Panc1 (cell line): ENCODE data around the gene ADGRB3. TPM values are rescaled to one million over a fixed set of nuclear protein-coding genes. Genes with fewer than 3 reads are reported as not detected.

Experiments used
- ATAC-seq: fragments of 200-7000 bp; cut with Tn5 transposase; 2 replicates; pipeline ENCODE4 v1.9.1; 2020; ENCODE audit warnings: mild to moderate bottlenecking, moderate library complexity
- BruUV-seq: library from RNA; stranded (reverse); fragments of 400-500 nt; replicated peaks from 2 replicates; lab custom pipeline; 2021; lab: Mats Ljungman, UMichigan
- CTCF ChIA-PET: fragments of 300-600 bp; sonication (Branson Sonifier 250); formaldehyde crosslinking; loops from one replicate; lab custom pipeline; 2022; ENCODE audit warnings: antibody characterized with exemption; lab: Charles Lee
- POLR2A ChIA-PET: fragments of 300-600 bp; sonication (Branson Sonifier 250); formaldehyde crosslinking; loops from one replicate; lab custom pipeline; 2022; ENCODE audit warnings: antibody characterized with exemption; lab: Charles Lee
- DNase-seq: peaks from one replicate; pipeline ENCODE4 v3.0.0-alpha.2; 2010; ENCODE audit warnings: low read depth, low spot score
- H3K27ac ChIP-seq: 2 replicates; pipeline ENCODE4 v1.5.1; 2011; ENCODE audit warnings: mild to moderate bottlenecking, low read length, inconsistent platforms
- H3K27me3 ChIP-seq: fragments of 200-500 bp; sonication (Bioruptor generic); 2 replicates; pipeline ENCODE4 v1.6.0; 2014; ENCODE audit warnings: low read length, inconsistent platforms; ENCODE audit not compliant: control insufficient read depth, insufficient read depth
- H3K36me3 ChIP-seq: fragments of 200-500 bp; sonication (Bioruptor generic); 2 replicates; pipeline ENCODE4 v1.5.1; 2014; ENCODE audit warnings: inconsistent platforms, mild to moderate bottlenecking, low read length, moderate library complexity; ENCODE audit not compliant: control insufficient read depth, insufficient read depth
- H3K4me1 ChIP-seq: 2 replicates; pipeline ENCODE4 v1.5.1; 2011; ENCODE audit warnings: inconsistent platforms, mild to moderate bottlenecking, low read length, moderate library complexity; ENCODE audit not compliant: control insufficient read depth, insufficient read depth
- H3K4me3 ChIP-seq, 2 experiments: 2 replicates each; pipeline ENCODE4 v1.5.1; 2011 to 2012; ENCODE audit warnings: low read depth in 2 of 2, low read length in 2 of 2, mild to moderate bottlenecking in 2 of 2, inconsistent platforms in 1 of 2, moderate library complexity in 1 of 2
- H3K9me3 ChIP-seq: fragments of 200-500 bp; sonication (Bioruptor generic); 2 replicates; pipeline ENCODE4 v1.5.1; 2014; ENCODE audit warnings: low read depth, mild to moderate bottlenecking, inconsistent platforms, low read length, moderate library complexity; ENCODE audit not compliant: control insufficient read depth, insufficient read depth
- POLR2AphosphoS5 ChIP-seq: IDR thresholded peaks from 2 replicates; pipeline ENCODE4 v1.6.1; 2012; ENCODE audit warnings: mild to moderate bottlenecking, low read depth, low read length, moderate library complexity
- SIN3A ChIP-seq: IDR thresholded peaks from 2 replicates; pipeline ENCODE4 v1.6.1; 2012; ENCODE audit warnings: low read depth, mild to moderate bottlenecking, low read length, moderate library complexity, borderline replicate concordance; ENCODE audit not compliant: insufficient read depth
- TCF7L2 ChIP-seq: IDR thresholded peaks from 2 replicates; pipeline ENCODE4 v1.6.1; 2011; ENCODE audit warnings: mild to moderate bottlenecking, low read depth, low read length, inconsistent platforms
- in situ Hi-C: cut with HindIII; loops from 2 replicates; pipeline ENCODE4 v1.10.0; 2016; ENCODE audit warnings: low sequenced_read_pairs, low pct_unique_long_range_greater_than_20kb
- intact Hi-C: fragments of 100-400 bp; cut with micrococcal nuclease; formaldehyde crosslinking; loops from one replicate; pipeline ENCODE4 v1.10.0; 2022; ENCODE audit not compliant: unreplicated experiment
- total RNA-seq: library from RNA; stranded (reverse); gene quantifications from one replicate; pipeline ENCODE4 v1.2.1, GENCODE V29; 2021; ENCODE audit not compliant: unreplicated experiment
- TF ChIP-seq, protein P1 (sequence below): fragments of 450-650 bp; IDR thresholded peaks from 2 replicates; pipeline ENCODE4 v1.5.1; 2017; ENCODE audit warnings: mild to moderate bottlenecking
- TF ChIP-seq, protein P2 (sequence below), 2 experiments: IDR thresholded peaks; 2 replicates each; pipeline ENCODE4 v1.6.1; 2011 to 2012; ENCODE audit warnings: low read depth in 2 of 2, control low read depth in 1 of 2, low read length in 1 of 2, mild to moderate bottlenecking in 1 of 2, moderate library complexity in 1 of 2; ENCODE audit not compliant: insufficient read depth in 1 of 2

ADGRB3 gene
- total RNA-seq, 1 experiment from 2014 or later, result 0.10 TPM

DNA sequence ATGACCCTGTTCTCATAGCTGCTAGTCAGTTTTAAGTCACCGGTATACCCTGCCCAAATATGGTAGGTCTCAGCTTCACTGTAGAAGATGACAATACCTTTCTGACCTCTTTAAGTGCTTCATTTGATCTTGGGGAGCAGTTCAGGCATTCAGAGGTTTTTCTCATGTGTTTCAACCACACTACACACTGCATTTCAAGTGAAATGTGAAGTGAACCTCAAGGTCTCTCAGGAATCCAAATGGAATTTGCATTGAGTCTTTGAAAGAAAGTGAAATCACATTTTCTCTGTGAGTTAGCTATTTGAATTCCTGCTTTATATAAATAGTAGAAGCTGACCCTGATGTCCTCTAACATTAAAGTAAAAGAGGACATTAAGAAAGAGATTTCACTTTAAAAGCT, 461.6 kb downstream of the ADGRB3 start:
- no peaks in the 10 kb centered on the region for H3K9me3 ChIP-seq
- no peak for TF ChIP-seq SIN3A
- TF ChIP-seq, protein P1, sequence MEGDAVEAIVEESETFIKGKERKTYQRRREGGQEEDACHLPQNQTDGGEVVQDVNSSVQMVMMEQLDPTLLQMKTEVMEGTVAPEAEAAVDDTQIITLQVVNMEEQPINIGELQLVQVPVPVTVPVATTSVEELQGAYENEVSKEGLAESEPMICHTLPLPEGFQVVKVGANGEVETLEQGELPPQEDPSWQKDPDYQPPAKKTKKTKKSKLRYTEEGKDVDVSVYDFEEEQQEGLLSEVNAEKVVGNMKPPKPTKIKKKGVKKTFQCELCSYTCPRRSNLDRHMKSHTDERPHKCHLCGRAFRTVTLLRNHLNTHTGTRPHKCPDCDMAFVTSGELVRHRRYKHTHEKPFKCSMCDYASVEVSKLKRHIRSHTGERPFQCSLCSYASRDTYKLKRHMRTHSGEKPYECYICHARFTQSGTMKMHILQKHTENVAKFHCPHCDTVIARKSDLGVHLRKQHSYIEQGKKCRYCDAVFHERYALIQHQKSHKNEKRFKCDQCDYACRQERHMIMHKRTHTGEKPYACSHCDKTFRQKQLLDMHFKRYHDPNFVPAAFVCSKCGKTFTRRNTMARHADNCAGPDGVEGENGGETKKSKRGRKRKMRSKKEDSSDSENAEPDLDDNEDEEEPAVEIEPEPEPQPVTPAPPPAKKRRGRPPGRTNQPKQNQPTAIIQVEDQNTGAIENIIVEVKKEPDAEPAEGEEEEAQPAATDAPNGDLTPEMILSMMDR, result no peak
- TF ChIP-seq POLR2AphosphoS5, result no peak
- TF ChIP-seq TCF7L2, result no peak
- TF ChIP-seq, protein P2, sequence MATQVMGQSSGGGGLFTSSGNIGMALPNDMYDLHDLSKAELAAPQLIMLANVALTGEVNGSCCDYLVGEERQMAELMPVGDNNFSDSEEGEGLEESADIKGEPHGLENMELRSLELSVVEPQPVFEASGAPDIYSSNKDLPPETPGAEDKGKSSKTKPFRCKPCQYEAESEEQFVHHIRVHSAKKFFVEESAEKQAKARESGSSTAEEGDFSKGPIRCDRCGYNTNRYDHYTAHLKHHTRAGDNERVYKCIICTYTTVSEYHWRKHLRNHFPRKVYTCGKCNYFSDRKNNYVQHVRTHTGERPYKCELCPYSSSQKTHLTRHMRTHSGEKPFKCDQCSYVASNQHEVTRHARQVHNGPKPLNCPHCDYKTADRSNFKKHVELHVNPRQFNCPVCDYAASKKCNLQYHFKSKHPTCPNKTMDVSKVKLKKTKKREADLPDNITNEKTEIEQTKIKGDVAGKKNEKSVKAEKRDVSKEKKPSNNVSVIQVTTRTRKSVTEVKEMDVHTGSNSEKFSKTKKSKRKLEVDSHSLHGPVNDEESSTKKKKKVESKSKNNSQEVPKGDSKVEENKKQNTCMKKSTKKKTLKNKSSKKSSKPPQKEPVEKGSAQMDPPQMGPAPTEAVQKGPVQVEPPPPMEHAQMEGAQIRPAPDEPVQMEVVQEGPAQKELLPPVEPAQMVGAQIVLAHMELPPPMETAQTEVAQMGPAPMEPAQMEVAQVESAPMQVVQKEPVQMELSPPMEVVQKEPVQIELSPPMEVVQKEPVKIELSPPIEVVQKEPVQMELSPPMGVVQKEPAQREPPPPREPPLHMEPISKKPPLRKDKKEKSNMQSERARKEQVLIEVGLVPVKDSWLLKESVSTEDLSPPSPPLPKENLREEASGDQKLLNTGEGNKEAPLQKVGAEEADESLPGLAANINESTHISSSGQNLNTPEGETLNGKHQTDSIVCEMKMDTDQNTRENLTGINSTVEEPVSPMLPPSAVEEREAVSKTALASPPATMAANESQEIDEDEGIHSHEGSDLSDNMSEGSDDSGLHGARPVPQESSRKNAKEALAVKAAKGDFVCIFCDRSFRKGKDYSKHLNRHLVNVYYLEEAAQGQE (IDR thresholded peaks at IDR 0.05; ENCODE audit: insufficient read depth in 1 of 2, low read depth in 2 of 2, low read length in 1 of 2), result no peak
- CTCF ChIA-PET, result no interaction called here
- BruUV-seq, result no TSS peak
- H3K4me3 ChIP-seq, result no peak overlapping the region
- in situ Hi-C loops (no loop called here), intact Hi-C loops (no loop called here)
- H3K36me3 ChIP-seq, result no peaks in the 10 kb centered on the region
- no peaks in the 10 kb centered on the region for H3K4me1 ChIP-seq
- POLR2A ChIA-PET, result no interaction called here
- H3K27me3 ChIP-seq, result no peaks in the 10 kb centered on the region
- DNase-seq, result no peak
- no peak overlapping the region for H3K27ac ChIP-seq
- no peak for ATAC-seq

DNA sequence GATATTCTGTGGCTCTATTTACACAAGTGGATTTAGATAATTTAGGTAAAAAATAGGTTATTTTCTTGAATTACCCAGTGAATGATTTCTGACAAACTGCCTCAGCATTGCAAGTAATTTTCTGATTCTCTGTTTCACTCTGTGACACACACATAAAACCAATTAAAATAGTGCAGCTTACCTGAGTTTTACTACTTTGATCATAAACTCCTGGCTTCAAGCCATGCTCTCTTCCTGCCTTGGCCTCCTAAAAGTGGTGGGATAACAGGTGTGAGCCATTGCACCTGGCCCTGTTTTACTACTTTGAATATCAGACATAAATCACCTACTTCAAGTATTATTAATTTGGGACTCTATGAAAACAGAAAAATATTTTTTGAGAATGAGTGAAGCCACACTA, 462.9 kb downstream of the ADGRB3 start:
- intact Hi-C loops, result no loop called here
- no peak for DNase-seq
- no peak for ATAC-seq
- POLR2A ChIA-PET, result no interaction called here
- CTCF ChIA-PET, result no interaction called here
- H3K4me1 ChIP-seq, result no peaks in the 10 kb centered on the region
- TF ChIP-seq SIN3A, result no peak
- TF ChIP-seq, protein P1, result no peak
- H3K36me3 ChIP-seq, result no peaks in the 10 kb centered on the region
- in situ Hi-C loops, result no loop called here
- no TSS peak for BruUV-seq
- H3K27me3 ChIP-seq, result no peaks in the 10 kb centered on the region
- no peaks in the 10 kb centered on the region for H3K9me3 ChIP-seq
- H3K4me3 ChIP-seq, result no peak overlapping the region
- H3K27ac ChIP-seq, result no peak overlapping the region

DNA sequence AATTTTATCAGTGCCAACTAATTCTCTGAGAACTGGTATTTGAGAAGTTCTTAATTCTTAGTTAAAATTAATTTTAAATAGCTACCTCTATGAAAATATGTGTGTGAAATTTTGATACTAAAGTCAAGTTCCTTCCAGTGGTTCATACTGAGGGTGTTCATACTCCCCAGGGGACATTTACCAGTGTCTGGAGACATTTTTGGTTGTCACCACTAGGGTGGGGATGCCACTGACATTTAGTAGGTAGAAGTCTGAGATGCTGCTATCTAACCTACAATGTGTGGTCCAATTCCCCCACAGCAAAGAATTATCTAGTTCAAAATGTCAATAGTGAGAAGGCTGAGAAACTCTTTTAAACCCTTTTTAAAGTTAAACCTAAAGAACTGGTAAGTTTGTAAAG, 463.8 kb downstream of the ADGRB3 start:
- Histone ChIP-seq H3K27me3 (no peaks in the 10 kb centered on the region), H3K4me1 (no peaks in the 10 kb centered on the region), H3K9me3 (no peaks in the 10 kb centered on the region), H3K4me3 (no peak overlapping the region), H3K36me3 (no peaks in the 10 kb centered on the region), H3K27ac (no peak overlapping the region)
- ChIA-PET POLR2A (no interaction called here), CTCF (no interaction called here)
- intact Hi-C loops (no loop called here), in situ Hi-C loops (no loop called here)
- no peak for ATAC-seq
- DNase-seq, result no peak
- BruUV-seq, result no TSS peak
- TF ChIP-seq, protein P1, result no peak; the same call in 1 of the 2 replicates
- TF ChIP-seq SIN3A, result no peak
- TF ChIP-seq POLR2AphosphoS5, result no peak
- TF ChIP-seq, protein P2 (IDR thresholded peaks at IDR 0.05; ENCODE audit: insufficient read depth in 1 of 2, low read depth in 2 of 2, low read length in 1 of 2), result no peak
- TF ChIP-seq TCF7L2, result no peak
